ENCODE data around the gene TAB3.

Gene TAB3

GRCh38 chrX:30881797-30882196 is 7.3 kb downstream of the TAB3 start:
- no peak for DNase-seq

GRCh38 chrX:30881390-30881789 is 7.7 kb downstream of the TAB3 start:
- DNase-seq = no peak

- DNase-seq = no peak
Measured at GRCh38 chrX:30880058-30880457, 9.0 kb downstream of the TAB3 start.

GRCh38 chrX:30876367-30876766 is 12.7 kb downstream of the TAB3 start:
- peak; percentile 43 for DNase-seq

GRCh38 chrX:30875957-30876356 is 13.1 kb downstream of the TAB3 start:
- peak; percentile 61 for DNase-seq

GRCh38 chrX:30874851-30875250 is 14.2 kb downstream of the TAB3 start:
- no peak for DNase-seq

GRCh38 chrX:30870572-30870971 is 18.5 kb downstream of the TAB3 start:
- no peak for DNase-seq

- DNase-seq = no peak
Measured at GRCh38 chrX:30865612-30866011, 23.4 kb downstream of the TAB3 start.

- no peak for DNase-seq
Measured at GRCh38 chrX:30865015-30865414, 24.0 kb downstream of the TAB3 start.

GRCh38 chrX:30864383-30864785 is 24.7 kb downstream of the TAB3 start:
- no peak for DNase-seq

GRCh38 chrX:30863974-30864373 is 25.1 kb downstream of the TAB3 start:
- no peak for DNase-seq

GRCh38 chrX:30858098-30858497 is 31.0 kb downstream of the TAB3 start:
- DNase-seq = no peak

- no peak for DNase-seq
Measured at GRCh38 chrX:30851449-30851848, 37.6 kb downstream of the TAB3 start.

- no peak for DNase-seq
Measured at GRCh38 chrX:30835373-30835772, 53.7 kb downstream of the TAB3 start.

GRCh38 chrX:30833896-30834295 is 55.2 kb downstream of the TAB3 start:
- no peak for DNase-seq

GRCh38 chrX:30831082-30831481 is 58.0 kb downstream of the TAB3 start:
- DNase-seq = no peak

GRCh38 chrX:30830326-30830943 is 58.6 kb downstream of the TAB3 start:
- DNase-seq = no peak

- DNase-seq = no peak
Measured at GRCh38 chrX:30824275-30824674, 64.8 kb downstream of the TAB3 start.

GRCh38 chrX:30822764-30823163 is 66.3 kb downstream of the TAB3 start:
- no peak for DNase-seq

GRCh38 chrX:30822068-30822681 is 66.9 kb downstream of the TAB3 start:
- DNase-seq = no peak

GRCh38 chrX:30821116-30821515 is 67.9 kb downstream of the TAB3 start:
- DNase-seq = no peak

- no peak for DNase-seq
Measured at GRCh38 chrX:30819080-30819479, 70.0 kb downstream of the TAB3 start.

GRCh38 chrX:30816079-30816478 is 73.0 kb downstream of the TAB3 start:
- no peak for DNase-seq

- DNase-seq = no peak
Measured at GRCh38 chrX:30814978-30815377, 74.1 kb downstream of the TAB3 start.

- no peak for DNase-seq
Measured at GRCh38 chrX:30812326-30812725, 76.7 kb downstream of the TAB3 start.

Measured in kidney glomerular epithelial cell (primary cell).